HepG2 (cell line): ENCODE results near the gene IQGAP2. TPM values are rescaled to one million over a fixed set of nuclear protein-coding genes. Genes with fewer than 3 reads are reported as not detected.

Source experiments
- CBX5 ChIP-seq: sonication (generic); formaldehyde crosslinking; IDR thresholded peaks from 2 replicates; pipeline ENCODE4 v1.4.0; 2020; ENCODE audit warnings: missing genetic modification reagents, borderline replicate concordance
- CC2D1A ChIP-seq: sonication (generic); formaldehyde crosslinking; IDR thresholded peaks from 2 replicates; pipeline ENCODE4 v1.8.1; 2023; ENCODE audit warnings: mild to moderate bottlenecking, missing genetic modification reagents
- CEBPB ChIP-seq: IDR thresholded peaks from 2 replicates; pipeline ENCODE4 v1.6.1; 2011; ENCODE audit warnings: low read depth, low read length, improper control_type of control experiment, borderline replicate concordance
- GATA4 ChIP-seq: sonication (generic); IDR thresholded peaks from 2 replicates; pipeline ENCODE4 v1.6.1; 2016; ENCODE audit warnings: antibody characterized with exemption, low read depth, borderline replicate concordance
- MED13 ChIP-seq: sonication (generic); formaldehyde crosslinking; IDR thresholded peaks from 2 replicates; pipeline ENCODE4 v1.5.0; 2020; ENCODE audit warnings: missing genetic modification reagents
- NCOR1 ChIP-seq: fragments of 200-600 bp; sonication (generic); IDR thresholded peaks from 2 replicates; pipeline ENCODE4 v1.7.0; 2017; ENCODE audit warnings: antibody characterized with exemption, low read length, borderline replicate concordance
- NFKB2 ChIP-seq: sonication (generic); formaldehyde crosslinking; IDR thresholded peaks from 2 replicates; pipeline ENCODE4 v1.4.0; 2020; ENCODE audit warnings: missing genetic modification reagents, borderline replicate concordance
- NR2C2 ChIP-seq: sonication (generic); formaldehyde crosslinking; IDR thresholded peaks from 2 replicates; pipeline ENCODE4 v1.4.0; 2020; ENCODE audit warnings: missing genetic modification reagents, mild to moderate bottlenecking, moderate library complexity, borderline replicate concordance
- TEAD2 ChIP-seq: sonication (generic); formaldehyde crosslinking; IDR thresholded peaks from 2 replicates; pipeline ENCODE4 v1.9.0; 2021; ENCODE audit warnings: missing genetic modification reagents
- ZBTB33 ChIP-seq: sonication (generic); formaldehyde crosslinking; IDR thresholded peaks from 2 replicates; pipeline ENCODE4 v1.4.0; 2020; ENCODE audit warnings: missing genetic modification reagents
- ZFY ChIP-seq: sonication (generic); formaldehyde crosslinking; IDR thresholded peaks from 2 replicates; pipeline ENCODE4 v1.4.0; 2020; ENCODE audit warnings: missing genetic modification reagents
- ZGPAT ChIP-seq: IDR thresholded peaks from 2 replicates; pipeline ENCODE4 v1.6.1; 2016; ENCODE audit warnings: mild to moderate bottlenecking
- ZNF12 ChIP-seq: sonication (generic); formaldehyde crosslinking; IDR thresholded peaks from 2 replicates; pipeline ENCODE4 v1.5.0; 2020; ENCODE audit warnings: missing genetic modification reagents
- ZNF224 ChIP-seq: sonication (generic); formaldehyde crosslinking; IDR thresholded peaks from 2 replicates; pipeline ENCODE4 v1.5.0; 2020; ENCODE audit warnings: mild to moderate bottlenecking, missing genetic modification reagents
- ZNF225 ChIP-seq: sonication (generic); formaldehyde crosslinking; IDR thresholded peaks from 2 replicates; pipeline ENCODE4 v1.4.0; 2020; ENCODE audit warnings: mild to moderate bottlenecking, missing genetic modification reagents
- ZNF343 ChIP-seq: sonication (generic); formaldehyde crosslinking; IDR thresholded peaks from 2 replicates; pipeline ENCODE4 v1.4.0; 2020; ENCODE audit warnings: mild to moderate bottlenecking, missing genetic modification reagents
- ZNF646 ChIP-seq: sonication (generic); formaldehyde crosslinking; IDR thresholded peaks from 2 replicates; pipeline ENCODE4 v1.9.0; 2021; ENCODE audit warnings: mild to moderate bottlenecking, missing genetic modification reagents
- ZNF781 ChIP-seq: sonication (generic); formaldehyde crosslinking; IDR thresholded peaks from 2 replicates; pipeline ENCODE4 v1.5.1; 2020; ENCODE audit warnings: borderline replicate concordance, mild to moderate bottlenecking, missing genetic modification reagents; ENCODE audit errors: not compliant biosample characterization
- polyA plus RNA-seq, 8 experiments: library from polyadenylated mRNA; depleted of rRNA in 3 of 8; stranded (reverse) in 7 of 8; unstranded in 1 of 8; fragments of >200 nt; fragmentation: Illumina TruSeq in 4 of 8; extraction: Trizol in 4 of 8; gene quantifications; 2 replicates each; pipeline versions ENCODE4 v1.2.1 to v1.2.3, GENCODE V29; 2011 to 2016; ENCODE audit warnings: low read depth in 4 of 8, missing spikeins in 1 of 8, mixed read lengths in 1 of 8; ENCODE audit not compliant: insufficient read depth in 1 of 8
- total RNA-seq, 5 experiments: library from RNA; depleted of rRNA; stranded (reverse); fragments of >200 nt; fragmentation: Illumina TruSeq; extraction: Trizol; gene quantifications; 2 replicates each; pipeline ENCODE4 v1.2.3, GENCODE V29; 2016; ENCODE audit warnings: low read depth in 1 of 5

The IQGAP2 gene
- total and polyA plus RNA-seq, 2 of the 13 experiments (the other 11 are each of a cell fraction or from before 2014, with no cell fraction given) = 35.2 to 83.3 TPM

- TF ChIP-seq ZNF225 (CRISPR knock-in tag) (no peak), NCOR1 (peak; percentile 94), CEBPB (no peak; the same call in 1 of the 2 replicates), ZNF781 (peak; percentile 80), NR2C2 (CRISPR knock-in tag) (peak; percentile 92), ZGPAT (peak; percentile 94), GATA4 (peak; percentile 58; the same call in 1 of the 2 replicates), NFKB2 (CRISPR knock-in tag) (no peak; the same call in 1 of the 2 replicates), MED13 (CRISPR knock-in tag) (peak; percentile 83), TEAD2 (CRISPR knock-in tag) (no peak; the same call in 1 of the 2 replicates), ZFY (CRISPR knock-in tag) (peak; percentile 56; the same call in 1 of the 2 replicates), ZNF646 (CRISPR knock-in tag) (peak; percentile 60; the same call in 1 of the 2 replicates), ZNF224 (CRISPR knock-in tag) (peak; percentile 82; the same call in 1 of the 2 replicates), CBX5 (CRISPR knock-in tag) (peak; percentile 68; the same call in 1 of the 2 replicates), ZBTB33 (CRISPR knock-in tag) (0 out of 2 replicates have a peak, but pooled peaks have one; percentile 45), CC2D1A (CRISPR knock-in tag) (no peak), ZNF12 (CRISPR knock-in tag) (no peak; the same call in 1 of the 2 replicates), ZNF343 (CRISPR knock-in tag) (no peak)
Observed at GRCh38 chr5:76404223-76405211, 1.4 kb downstream of the IQGAP2 start (continued).
